Measurements from ENCODE around the gene MED10.
A peak's percentile ranks its signal among the peaks of the same experiment; 100 is the strongest.

MED10 gene

GRCh38 chr5:6338871-6339270 lies 39.5 kb downstream of the MED10 start:
- no peak for DNase-seq (ENCODE audit: low read depth)
- TF ChIP-seq CTCF (IDR thresholded peaks at IDR 0.05; ENCODE audit: low read depth, low read length) (no peak), POLR2A (IDR thresholded peaks at IDR 0.05; ENCODE audit: extremely low read depth, insufficient read length) (no peak), MAX (IDR thresholded peaks at IDR 0.05; ENCODE audit: low read depth, low read length) (no peak), MYC (IDR thresholded peaks at IDR 0.05; ENCODE audit: low read depth, low read length) (no peak)

GRCh38 chr5:6338135-6338534 lies 40.2 kb downstream of the MED10 start:
- H3K4me3 ChIP-seq (ENCODE audit: low read depth, low read length) = no peak overlapping the region
- no peak for TF ChIP-seq CTCF (IDR thresholded peaks at IDR 0.05; ENCODE audit: low read depth, low read length)
- TF ChIP-seq MAX (IDR thresholded peaks at IDR 0.05; ENCODE audit: low read depth, low read length) = no peak
- no peak for TF ChIP-seq MYC (IDR thresholded peaks at IDR 0.05; ENCODE audit: low read depth, low read length)
- DNase-seq (ENCODE audit: low read depth) = no peak

More at GRCh38 chr5:6338871-6339270, 39.5 kb downstream of the MED10 start:
- H3K4me3 ChIP-seq (ENCODE audit: low read depth, low read length) = no peak overlapping the region

DNA sequence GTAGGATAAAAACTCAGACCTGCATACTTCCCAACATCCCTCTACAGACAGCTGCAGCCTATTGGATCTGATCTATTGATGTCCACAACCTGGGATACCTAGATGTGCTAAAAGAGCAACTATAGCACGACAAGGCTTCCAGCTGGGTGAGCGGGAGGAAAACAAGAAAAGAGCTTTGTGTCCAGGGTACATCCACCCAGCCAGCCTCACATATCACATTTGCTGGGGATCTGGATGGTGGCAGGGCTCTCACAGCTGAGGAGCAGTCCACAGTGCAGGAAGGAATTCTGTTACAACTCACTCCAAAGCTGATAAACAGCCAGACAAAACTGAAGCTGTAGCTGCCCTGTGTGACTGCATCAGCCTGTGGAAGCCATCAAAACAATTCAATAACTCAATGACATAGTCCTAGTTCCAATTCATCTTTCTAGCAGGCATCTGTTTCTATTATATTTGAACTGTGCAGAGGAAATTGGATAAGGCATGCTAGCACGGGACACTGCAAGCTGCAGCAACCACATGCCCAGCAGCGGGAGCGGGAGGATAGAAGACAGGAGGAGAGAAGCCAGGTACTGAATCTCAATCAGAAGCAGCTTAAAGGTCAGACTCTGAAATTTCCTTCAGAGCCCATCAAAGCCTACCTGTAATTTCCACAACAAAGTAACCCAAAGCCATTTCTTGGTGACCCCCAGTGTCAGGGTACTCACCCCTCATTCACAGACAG lies 45.0 kb downstream of the MED10 start:
- no peak for DNase-seq (ENCODE audit: low read depth)
- TF ChIP-seq MAX (IDR thresholded peaks at IDR 0.05; ENCODE audit: low read depth, low read length) (no peak), POLR2A (IDR thresholded peaks at IDR 0.05; ENCODE audit: extremely low read depth, insufficient read length) (no peak), CTCF (IDR thresholded peaks at IDR 0.05; ENCODE audit: low read depth, low read length) (no peak), MYC (IDR thresholded peaks at IDR 0.05; ENCODE audit: low read depth, low read length) (no peak)
- no peak overlapping the region for H3K4me3 ChIP-seq (ENCODE audit: low read depth, low read length)

- no peak for TF ChIP-seq CTCF (IDR thresholded peaks at IDR 0.05; ENCODE audit: low read depth, low read length)
- TF ChIP-seq MYC (IDR thresholded peaks at IDR 0.05; ENCODE audit: low read depth, low read length) = no peak
- no peak for TF ChIP-seq POLR2A (IDR thresholded peaks at IDR 0.05; ENCODE audit: extremely low read depth, insufficient read length)
- TF ChIP-seq MAX (IDR thresholded peaks at IDR 0.05; ENCODE audit: low read depth, low read length) = no peak
- DNase-seq (ENCODE audit: low read depth) = peak; percentile 51
- H3K4me3 ChIP-seq (ENCODE audit: low read depth, low read length) = no peak overlapping the region
These were observed 50.2 kb downstream of the MED10 start for GRCh38 chr5:6328173-6328572.

GRCh38 chr5:6326776-6327175 lies 51.6 kb downstream of the MED10 start:
- DNase-seq (ENCODE audit: low read depth) = no peak
- TF ChIP-seq MAX (IDR thresholded peaks at IDR 0.05; ENCODE audit: low read depth, low read length) (no peak), CTCF (IDR thresholded peaks at IDR 0.05; ENCODE audit: low read depth, low read length) (no peak), POLR2A (IDR thresholded peaks at IDR 0.05; ENCODE audit: extremely low read depth, insufficient read length) (no peak), MYC (IDR thresholded peaks at IDR 0.05; ENCODE audit: low read depth, low read length) (no peak)
- H3K4me3 ChIP-seq (ENCODE audit: low read depth, low read length) = no peak overlapping the region

All from NB4 (cell line).